Stimulated activated CD8-positive, alpha-beta memory T cell treated with anti-CD3 and anti-CD28 coated beads, Interleukin-7, amount 100 ng/mL, for 48 hours (primary cell): Measurements from ENCODE around the gene GPRIN2.
"Not testable (repeated sequence)": the region's sequence is repeated elsewhere in the genome, so short reads cannot be mapped to it uniquely, and the experiment has no call there.

Source experiments
- DNase-seq, 2 donors: peaks; one replicate each; pipeline ENCODE4 v3.0.0-alpha.2; 2020; ENCODE audit warnings: low read depth in 1 of 2; ENCODE audit errors: extremely low read depth in 1 of 2

Gene GPRIN2

GRCh38 chr10:46556515-46557318 lies at the start of gene GPRIN2:
TSS of gene GPRIN2 (minus strand) at chr10:46556658. CDS start at chr10:46550736, 5,922 bp downstream.
- no peak for DNase-seq

GRCh38 chr10:46600516-46600915 lies 44.1 kb upstream of the GPRIN2 start:
- not testable (repeated sequence) for DNase-seq

GRCh38 chr10:46597616-46598246 lies 41.3 kb upstream of the GPRIN2 start:
- not testable (repeated sequence) for DNase-seq

- DNase-seq = not testable (repeated sequence)
These were observed 40.1 kb upstream of the GPRIN2 start for GRCh38 chr10:46596570-46596969.

- not testable (repeated sequence) for DNase-seq
These were observed 38.1 kb upstream of the GPRIN2 start for GRCh38 chr10:46594453-46595063.

GRCh38 chr10:46593307-46593706 lies 36.8 kb upstream of the GPRIN2 start:
- not testable (repeated sequence) for DNase-seq

GRCh38 chr10:46591053-46591452 lies 34.6 kb upstream of the GPRIN2 start:
- not testable (repeated sequence) for DNase-seq

GRCh38 chr10:46589589-46589988 lies 33.1 kb upstream of the GPRIN2 start:
- not testable (repeated sequence) for DNase-seq

- DNase-seq = not testable (repeated sequence)
These were observed 31.8 kb upstream of the GPRIN2 start for GRCh38 chr10:46588221-46588620.

GRCh38 chr10:46587546-46587945 lies 31.1 kb upstream of the GPRIN2 start:
- not testable (repeated sequence) for DNase-seq

- DNase-seq = not testable (repeated sequence)
These were observed 28.8 kb upstream of the GPRIN2 start for GRCh38 chr10:46585246-46585645.

- not testable (repeated sequence) for DNase-seq
These were observed 27.7 kb upstream of the GPRIN2 start for GRCh38 chr10:46584196-46584595.

GRCh38 chr10:46582568-46582967 lies 26.1 kb upstream of the GPRIN2 start:
- DNase-seq = not testable (repeated sequence)

- DNase-seq = not testable (repeated sequence)
These were observed 25.5 kb upstream of the GPRIN2 start for GRCh38 chr10:46581997-46582396.

- DNase-seq = not testable (repeated sequence)
These were observed 22.9 kb upstream of the GPRIN2 start for GRCh38 chr10:46579378-46579777.

GRCh38 chr10:46578474-46579178 lies 22.2 kb upstream of the GPRIN2 start, which contains the start of gene SYT15:
TSS of gene SYT15 (plus strand) at chr10:46579128. CDS start at chr10:46579169, 41 bp downstream.
- DNase-seq = not testable (repeated sequence)

GRCh38 chr10:46577624-46578473 lies 21.4 kb upstream of the GPRIN2 start:
- DNase-seq = not testable (repeated sequence)

- DNase-seq = not testable (repeated sequence)
These were observed 17.4 kb upstream of the GPRIN2 start for GRCh38 chr10:46573884-46574283.

GRCh38 chr10:46573314-46573713 lies 16.9 kb upstream of the GPRIN2 start:
- not testable (repeated sequence) for DNase-seq

- DNase-seq = not testable (repeated sequence)
These were observed 16.3 kb upstream of the GPRIN2 start for GRCh38 chr10:46572765-46573164.
